Keratinocyte (primary cell): ENCODE measurements around the gene PCDHGA4. TPM values are rescaled to one million over a fixed set of nuclear protein-coding genes. Genes with fewer than 3 reads are reported as not detected.

Experiments used
- DNase-seq: peaks from one replicate; pipeline ENCODE4 v3.0.0-alpha.2; 2011; ENCODE audit warnings: low read depth, missing footprints, low spot score
- FAIRE-seq: peaks from 2 replicates; lab custom pipeline; 2011; peaks lifted over from hg19 to GRCh38; lab: Jason Lieb, UNC
- H2AFZ ChIP-seq: 2 replicates; pipeline ENCODE4 v1.6.0; 2012; ENCODE audit warnings: low read length, control low read depth, inconsistent platforms; ENCODE audit not compliant: control insufficient read depth
- H3K27ac ChIP-seq: 2 replicates; pipeline ENCODE4 v1.5.1; 2011; ENCODE audit warnings: low read length; ENCODE audit not compliant: control insufficient read depth, insufficient read depth
- H3K27me3 ChIP-seq: 3 replicates; pipeline ENCODE4 v1.6.0; 2011; ENCODE audit warnings: low read length; ENCODE audit not compliant: control insufficient read depth, insufficient read depth; ENCODE audit errors: extremely low read depth
- H3K36me3 ChIP-seq, 2 experiments: 2 replicates in 1 of 2; 3 replicates in 1 of 2; pipeline ENCODE4 v1.5.1; 2011; ENCODE audit warnings: low read length in 2 of 2, mild to moderate bottlenecking in 1 of 2; ENCODE audit not compliant: control insufficient read depth in 2 of 2, insufficient read depth in 2 of 2; ENCODE audit errors: extremely low read depth in 1 of 2
- H3K4me1 ChIP-seq: 3 replicates; pipeline ENCODE4 v1.5.1; 2011; ENCODE audit warnings: low read length; ENCODE audit not compliant: control insufficient read depth, insufficient read depth; ENCODE audit errors: extremely low read depth
- H3K4me2 ChIP-seq: 3 replicates; pipeline ENCODE4 v1.6.0; 2011; ENCODE audit warnings: low read depth, low read length; ENCODE audit not compliant: control insufficient read depth, insufficient read depth; ENCODE audit errors: extremely low read depth
- H3K4me3 ChIP-seq, 3 experiments: fragments of 200-600 bp in 1 of 3; sonication (generic) in 1 of 3; 2 replicates in 2 of 3; 3 replicates in 1 of 3; pipeline ENCODE4 v1.5.1; 2011 to 2016; ENCODE audit warnings: low read length in 3 of 3, mild to moderate bottlenecking in 3 of 3, control low read depth in 2 of 3, inconsistent platforms in 1 of 3, low read depth in 1 of 3, mixed read lengths in 1 of 3, mixed run types in 1 of 3, moderate library complexity in 1 of 3; ENCODE audit not compliant: control insufficient read depth in 2 of 3, insufficient read depth in 2 of 3; ENCODE audit errors: extremely low read depth in 1 of 3
- H3K79me2 ChIP-seq: 2 replicates; pipeline ENCODE4 v1.6.0; 2012; ENCODE audit warnings: low read length; ENCODE audit not compliant: control insufficient read depth, insufficient read depth
- H3K9ac ChIP-seq: 3 replicates; pipeline ENCODE4 v1.6.0; 2011; ENCODE audit warnings: low read length; ENCODE audit not compliant: control insufficient read depth, insufficient read depth; ENCODE audit errors: extremely low read depth
- H3K9me1 ChIP-seq: 3 replicates; pipeline ENCODE4 v1.6.0; 2011; ENCODE audit warnings: low read length; ENCODE audit not compliant: control insufficient read depth, insufficient read depth; ENCODE audit errors: extremely low read depth
- H3K9me3 ChIP-seq: 2 replicates; pipeline ENCODE4 v1.5.1; 2012; ENCODE audit warnings: low read depth, low read length; ENCODE audit not compliant: control insufficient read depth
- H4K20me1 ChIP-seq: 3 replicates; pipeline ENCODE4 v1.6.0; 2011; ENCODE audit warnings: low read length; ENCODE audit not compliant: control insufficient read depth, insufficient read depth; ENCODE audit errors: extremely low read depth
- CTCF ChIP-seq, 3 experiments: IDR thresholded peaks in 1 of 3; conservative IDR thresholded peaks in 1 of 3; optimal IDR thresholded peaks in 1 of 3; 2 replicates in 2 of 3; 3 replicates in 1 of 3; pipeline versions ENCODE3 to v1.5.1; 2011; ENCODE audit warnings: low read length in 3 of 3, mild to moderate bottlenecking in 3 of 3, moderate library complexity in 2 of 3, control low read depth in 1 of 3, inconsistent platforms in 1 of 3; ENCODE audit not compliant: insufficient read depth in 2 of 3; ENCODE audit errors: extremely low read depth in 1 of 3
- EZH2 ChIP-seq: IDR thresholded peaks from one replicate; pipeline ENCODE4 v1.6.1; 2012; ENCODE audit warnings: inconsistent platforms, mild to moderate bottlenecking, low read length, moderate library complexity
- dilution Hi-C: fragments of 300-500 bp; cut with MboI; formaldehyde crosslinking; loops from one replicate; pipeline ENCODE4 v1.7.0; 2020; ENCODE audit warnings: low sequenced_read_pairs; ENCODE audit not compliant: extremely low pct_ligation_motif_present
- polyA plus RNA-seq, 5 experiments: library from polyadenylated mRNA; depleted of rRNA in 3 of 5; stranded (reverse) in 3 of 5; stranded (forward) in 1 of 5; unstranded in 1 of 5; fragments of >200 nt; gene quantifications; 1 replicate in 1 of 5; 2 replicates in 3 of 5; 3 replicates in 1 of 5; pipeline versions ENCODE4 v1.2.1 to v1.2.3, GENCODE V29; 2011 to 2012; ENCODE audit warnings: missing spikeins in 2 of 5, low read depth in 1 of 5, low replicate concordance in 1 of 5

PCDHGA4 gene
- polyA plus RNA-seq, 1 donor (not counting 4 experiments of a cell fraction or from before 2014, with no cell fraction given), result 0.05 TPM

GRCh38 chr5:141363952-141364660, 9.3 kb downstream of the PCDHGA4 start, which contains the start of gene PCDHGA5:
TSS of gene PCDHGA5 (plus strand) at chr5:141364162. CDS start at chr5:141364331, 169 bp downstream.
- no peak within 1 kb of the TSS for H3K4me2 ChIP-seq
- FAIRE-seq, result no peak

GRCh38 chr5:141366016-141366896, 11.4 kb downstream of the PCDHGA4 start:
- H3K27ac ChIP-seq, result no peak overlapping the region
- peaks cover 24% of the 10 kb centered on the region for H3K9me3 ChIP-seq
- no peak for FAIRE-seq
- H3K9ac ChIP-seq, result no peak overlapping the region
- H4K20me1 ChIP-seq, result no peaks in the 10 kb centered on the region
- no peak overlapping the region for H3K4me3 ChIP-seq
- H3K27me3 ChIP-seq, result peaks cover 42% of the 10 kb centered on the region
- no peaks in the 10 kb centered on the region for H3K79me2 ChIP-seq
- H2AFZ ChIP-seq, result no peak overlapping the region
- TF ChIP-seq CTCF (optimal IDR thresholded peaks at IDR 0.05 in 1 of 3, IDR thresholded peaks at IDR 0.05 in 1 of 3, conservative IDR thresholded peaks at IDR 0.05 in 1 of 3; ENCODE audit: extremely low read depth in 1 of 3, insufficient read depth in 2 of 3, low read length in 3 of 3), result no peak
- no peak for TF ChIP-seq EZH2
- no peaks in the 10 kb centered on the region for H3K4me1 ChIP-seq
- no peaks in the 10 kb centered on the region for H3K9me1 ChIP-seq
- H3K4me2 ChIP-seq, result no peak overlapping the region
- H3K36me3 ChIP-seq, result no peaks in the 10 kb centered on the region
- dilution Hi-C loops, result no loop called here
- no peak for DNase-seq

More at GRCh38 chr5:141363952-141364660, 9.3 kb downstream of the PCDHGA4 start, which contains the start of gene PCDHGA5:
- Histone ChIP-seq H3K9ac (no peak within 1 kb of the TSS), H3K9me3 (peaks cover 24% of the 10 kb centered on the region), H4K20me1 (no peaks in the 10 kb centered on the region), H3K36me3 (no peaks in the 10 kb centered on the region), H3K9me1 (no peaks in the 10 kb centered on the region), H3K79me2 (no peaks in the 10 kb centered on the region), H3K27me3 (peaks cover 40% of the 10 kb centered on the region), H2AFZ (no peak within 1 kb of the TSS), H3K27ac (no peak within 1 kb of the TSS), H3K4me1 (no peaks in the 10 kb centered on the region), H3K4me3 (no peak within 1 kb of the TSS)
- dilution Hi-C loops, result no loop called here
- TF ChIP-seq EZH2, result no peak
- no peak for TF ChIP-seq CTCF (optimal IDR thresholded peaks at IDR 0.05 in 1 of 3, IDR thresholded peaks at IDR 0.05 in 1 of 3, conservative IDR thresholded peaks at IDR 0.05 in 1 of 3; ENCODE audit: extremely low read depth in 1 of 3, insufficient read depth in 2 of 3, low read length in 3 of 3)
- no peak for DNase-seq
